GM12878 (cell line): ENCODE measurements around the gene TMCO1. TPM values are rescaled to one million over a fixed set of nuclear protein-coding genes. Genes with fewer than 3 reads are reported as not detected.

Source experiments
- BACH1 ChIP-seq: fragments of 450-650 bp; IDR thresholded peaks from 2 replicates; pipeline ENCODE4 v1.6.1; 2017; ENCODE audit warnings: mild to moderate bottlenecking, borderline replicate concordance
- BRCA1 ChIP-seq: IDR thresholded peaks from 2 replicates; pipeline ENCODE4 v1.6.1; 2011; ENCODE audit warnings: low read depth, low read length, improper control_type of control experiment
- CREB1 ChIP-seq: IDR thresholded peaks from 2 replicates; pipeline ENCODE4 v1.6.1; 2012; ENCODE audit warnings: low read depth, mild to moderate bottlenecking, inconsistent platforms
- LARP7 ChIP-seq: fragments of 450-650 bp; IDR thresholded peaks from 2 replicates; pipeline ENCODE4 v1.6.1; 2017; ENCODE audit warnings: mild to moderate bottlenecking
- MEF2A ChIP-seq: IDR thresholded peaks from 2 replicates; pipeline ENCODE4 v1.6.1; 2011; ENCODE audit warnings: low read depth, mild to moderate bottlenecking, low read length, moderate library complexity; ENCODE audit not compliant: insufficient read depth
- NFIC ChIP-seq: IDR thresholded peaks from 2 replicates; pipeline ENCODE4 v1.6.1; 2012; ENCODE audit warnings: low read depth, mild to moderate bottlenecking, inconsistent platforms, low read length, moderate library complexity
- NFYB ChIP-seq: IDR thresholded peaks from 2 replicates; pipeline ENCODE4 v1.6.1; 2011; ENCODE audit warnings: low read depth, mild to moderate bottlenecking, low read length, improper control_type of control experiment, moderate library complexity; ENCODE audit not compliant: insufficient read depth
- PKNOX1 ChIP-seq: fragments of 450-650 bp; IDR thresholded peaks from 2 replicates; pipeline ENCODE4 v1.6.1; 2016; ENCODE audit warnings: mild to moderate bottlenecking
- RAD21 ChIP-seq: IDR thresholded peaks from 2 replicates; pipeline ENCODE4 v1.6.1; 2011; ENCODE audit warnings: mild to moderate bottlenecking, low read depth, low read length, moderate library complexity; ENCODE audit not compliant: insufficient read depth
- RB1 ChIP-seq: fragments of 450-650 bp; formaldehyde crosslinking; IDR thresholded peaks from 2 replicates; pipeline ENCODE4 v1.6.1; 2017; ENCODE audit warnings: mild to moderate bottlenecking, borderline replicate concordance
- SKIL ChIP-seq: fragments of 450-650 bp; IDR thresholded peaks from 2 replicates; pipeline ENCODE4 v1.6.1; 2017; ENCODE audit warnings: mild to moderate bottlenecking, low read depth, inconsistent platforms; ENCODE audit not compliant: poor library complexity, severe bottlenecking
- SMAD5 ChIP-seq: IDR thresholded peaks from 2 replicates; pipeline ENCODE4 v1.6.1; 2016; ENCODE audit warnings: antibody characterized with exemption, low read depth
- SPI1 ChIP-seq: IDR thresholded peaks from 2 replicates; pipeline ENCODE4 v1.6.1; 2011; ENCODE audit warnings: low read depth, mild to moderate bottlenecking, low read length, moderate library complexity, borderline replicate concordance; ENCODE audit not compliant: insufficient read depth
- WRNIP1 ChIP-seq: IDR thresholded peaks from 2 replicates; pipeline ENCODE4 v1.6.1; 2011; ENCODE audit warnings: low read depth, low read length, improper control_type of control experiment, borderline replicate concordance
- ZNF207 ChIP-seq: fragments of 450-650 bp; IDR thresholded peaks from 2 replicates; pipeline ENCODE4 v1.6.1; 2014; ENCODE audit warnings: antibody characterized with exemption, mild to moderate bottlenecking, borderline replicate concordance
- polyA plus RNA-seq, 11 experiments: library from polyadenylated mRNA; depleted of rRNA in 4 of 11; unstranded in 6 of 11; stranded (reverse) in 5 of 11; fragments of >200 nt; fragmentation: Nextera tagmentation in 4 of 11; fragmentation: Illumina TruSeq in 1 of 11; extraction: Ambion mirVana in 4 of 11; extraction: Trizol in 1 of 11; gene quantifications; 1 replicate in 1 of 11; 2 replicates in 10 of 11; pipeline versions ENCODE4 v1.2.1 to v1.2.3, GENCODE V29; 2011 to 2016; ENCODE audit warnings: inconsistent platforms in 2 of 11, missing spikeins in 2 of 11, low read depth in 1 of 11
- total RNA-seq, 4 experiments: library from RNA; depleted of rRNA in 3 of 4; stranded (reverse); fragments of >200 nt in 3 of 4; fragmentation: Illumina TruSeq in 1 of 4; extraction: Trizol in 1 of 4; gene quantifications; 2 replicates each; pipeline versions ENCODE4 v1.2.1 to v1.2.3, GENCODE V29; 2013 to 2021
- TF ChIP-seq, protein P1 (sequence below): fragments of 450-650 bp; IDR thresholded peaks from 2 replicates; pipeline ENCODE4 v1.6.1; 2016; ENCODE audit warnings: mild to moderate bottlenecking
- TF ChIP-seq, protein P2 (sequence below): IDR thresholded peaks from 2 replicates; pipeline ENCODE4 v1.6.1; 2012; ENCODE audit warnings: mild to moderate bottlenecking, low read depth, low read length
- TF ChIP-seq, protein P3 (sequence below), 3 experiments: IDR thresholded peaks in 2 of 3; conservative IDR thresholded peaks in 1 of 3; 2 replicates each; pipeline ENCODE4 v1.5.1; 2011; ENCODE audit warnings: low read depth in 3 of 3, low read length in 3 of 3, mild to moderate bottlenecking in 3 of 3, control low read depth in 2 of 3, moderate library complexity in 2 of 3, inconsistent platforms in 1 of 3, mixed read lengths in 1 of 3; ENCODE audit not compliant: control insufficient read depth in 2 of 3, insufficient read depth in 1 of 3; ENCODE audit errors: extremely low read depth in 1 of 3

Gene TMCO1
- total and polyA plus RNA-seq, 10 of the 15 experiments (the other 5 are each of a cell fraction or from before 2014, with no cell fraction given): 50.3 to 253 (median 126) TPM

- TF ChIP-seq PKNOX1: peak; percentile 87
- no peak for TF ChIP-seq NFYB
- no peak for TF ChIP-seq SPI1
- TF ChIP-seq, protein P1, sequence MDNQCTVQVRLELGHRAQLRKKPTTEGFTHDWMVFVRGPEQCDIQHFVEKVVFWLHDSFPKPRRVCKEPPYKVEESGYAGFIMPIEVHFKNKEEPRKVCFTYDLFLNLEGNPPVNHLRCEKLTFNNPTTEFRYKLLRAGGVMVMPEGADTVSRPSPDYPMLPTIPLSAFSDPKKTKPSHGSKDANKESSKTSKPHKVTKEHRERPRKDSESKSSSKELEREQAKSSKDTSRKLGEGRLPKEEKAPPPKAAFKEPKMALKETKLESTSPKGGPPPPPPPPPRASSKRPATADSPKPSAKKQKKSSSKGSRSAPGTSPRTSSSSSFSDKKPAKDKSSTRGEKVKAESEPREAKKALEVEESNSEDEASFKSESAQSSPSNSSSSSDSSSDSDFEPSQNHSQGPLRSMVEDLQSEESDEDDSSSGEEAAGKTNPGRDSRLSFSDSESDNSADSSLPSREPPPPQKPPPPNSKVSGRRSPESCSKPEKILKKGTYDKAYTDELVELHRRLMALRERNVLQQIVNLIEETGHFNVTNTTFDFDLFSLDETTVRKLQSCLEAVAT: peak; percentile 74
- 0 out of 2 replicates have a peak, but pooled peaks have one; percentile 19 for TF ChIP-seq BACH1
- no peak for TF ChIP-seq WRNIP1
- TF ChIP-seq, protein P2, sequence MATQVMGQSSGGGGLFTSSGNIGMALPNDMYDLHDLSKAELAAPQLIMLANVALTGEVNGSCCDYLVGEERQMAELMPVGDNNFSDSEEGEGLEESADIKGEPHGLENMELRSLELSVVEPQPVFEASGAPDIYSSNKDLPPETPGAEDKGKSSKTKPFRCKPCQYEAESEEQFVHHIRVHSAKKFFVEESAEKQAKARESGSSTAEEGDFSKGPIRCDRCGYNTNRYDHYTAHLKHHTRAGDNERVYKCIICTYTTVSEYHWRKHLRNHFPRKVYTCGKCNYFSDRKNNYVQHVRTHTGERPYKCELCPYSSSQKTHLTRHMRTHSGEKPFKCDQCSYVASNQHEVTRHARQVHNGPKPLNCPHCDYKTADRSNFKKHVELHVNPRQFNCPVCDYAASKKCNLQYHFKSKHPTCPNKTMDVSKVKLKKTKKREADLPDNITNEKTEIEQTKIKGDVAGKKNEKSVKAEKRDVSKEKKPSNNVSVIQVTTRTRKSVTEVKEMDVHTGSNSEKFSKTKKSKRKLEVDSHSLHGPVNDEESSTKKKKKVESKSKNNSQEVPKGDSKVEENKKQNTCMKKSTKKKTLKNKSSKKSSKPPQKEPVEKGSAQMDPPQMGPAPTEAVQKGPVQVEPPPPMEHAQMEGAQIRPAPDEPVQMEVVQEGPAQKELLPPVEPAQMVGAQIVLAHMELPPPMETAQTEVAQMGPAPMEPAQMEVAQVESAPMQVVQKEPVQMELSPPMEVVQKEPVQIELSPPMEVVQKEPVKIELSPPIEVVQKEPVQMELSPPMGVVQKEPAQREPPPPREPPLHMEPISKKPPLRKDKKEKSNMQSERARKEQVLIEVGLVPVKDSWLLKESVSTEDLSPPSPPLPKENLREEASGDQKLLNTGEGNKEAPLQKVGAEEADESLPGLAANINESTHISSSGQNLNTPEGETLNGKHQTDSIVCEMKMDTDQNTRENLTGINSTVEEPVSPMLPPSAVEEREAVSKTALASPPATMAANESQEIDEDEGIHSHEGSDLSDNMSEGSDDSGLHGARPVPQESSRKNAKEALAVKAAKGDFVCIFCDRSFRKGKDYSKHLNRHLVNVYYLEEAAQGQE: 0 out of 2 replicates have a peak, but pooled peaks have one; percentile 3
- TF ChIP-seq, protein P3, sequence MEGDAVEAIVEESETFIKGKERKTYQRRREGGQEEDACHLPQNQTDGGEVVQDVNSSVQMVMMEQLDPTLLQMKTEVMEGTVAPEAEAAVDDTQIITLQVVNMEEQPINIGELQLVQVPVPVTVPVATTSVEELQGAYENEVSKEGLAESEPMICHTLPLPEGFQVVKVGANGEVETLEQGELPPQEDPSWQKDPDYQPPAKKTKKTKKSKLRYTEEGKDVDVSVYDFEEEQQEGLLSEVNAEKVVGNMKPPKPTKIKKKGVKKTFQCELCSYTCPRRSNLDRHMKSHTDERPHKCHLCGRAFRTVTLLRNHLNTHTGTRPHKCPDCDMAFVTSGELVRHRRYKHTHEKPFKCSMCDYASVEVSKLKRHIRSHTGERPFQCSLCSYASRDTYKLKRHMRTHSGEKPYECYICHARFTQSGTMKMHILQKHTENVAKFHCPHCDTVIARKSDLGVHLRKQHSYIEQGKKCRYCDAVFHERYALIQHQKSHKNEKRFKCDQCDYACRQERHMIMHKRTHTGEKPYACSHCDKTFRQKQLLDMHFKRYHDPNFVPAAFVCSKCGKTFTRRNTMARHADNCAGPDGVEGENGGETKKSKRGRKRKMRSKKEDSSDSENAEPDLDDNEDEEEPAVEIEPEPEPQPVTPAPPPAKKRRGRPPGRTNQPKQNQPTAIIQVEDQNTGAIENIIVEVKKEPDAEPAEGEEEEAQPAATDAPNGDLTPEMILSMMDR (IDR thresholded peaks at IDR 0.05 in 2 of 3, conservative IDR thresholded peaks at IDR 0.05 in 1 of 3; ENCODE audit: control insufficient read depth in 2 of 3, extremely low read depth in 1 of 3, insufficient read depth in 1 of 3, low read depth in 3 of 3, low read length in 3 of 3): peak in 2 of 3 experiments; percentile 19 to 28; a peak in 1 of 6 replicates
- peak; percentile 43 for TF ChIP-seq SKIL
- no peak for TF ChIP-seq NFIC
- TF ChIP-seq RAD21: no peak
- peak; percentile 78 for TF ChIP-seq SMAD5
- TF ChIP-seq RB1: 0 out of 2 replicates have a peak, but pooled peaks have one; percentile 22
- TF ChIP-seq CREB1: peak; percentile 33
- no peak for TF ChIP-seq BRCA1
- peak; percentile 56; the same call in 1 of the 2 replicates for TF ChIP-seq LARP7
- TF ChIP-seq ZNF207: 0 out of 2 replicates have a peak, but pooled peaks have one; percentile 65
- no peak for TF ChIP-seq MEF2A
Measured at GRCh38 chr1:165697881-165698760, 70.5 kb downstream of the TMCO1 start, which contains the start of gene ALDH9A1 (continued).
